Measurements from ENCODE around the gene DDAH1. TPM values are rescaled to one million over a fixed set of nuclear protein-coding genes. Genes with fewer than 3 reads are reported as not detected.
"Not testable (repeated sequence)": the region's sequence is repeated elsewhere in the genome, so short reads cannot be mapped to it uniquely, and the experiment has no call there.

The DDAH1 gene
- total RNA-seq, 2 experiments from 2014 or later, result 0.13 to 0.26 TPM

DNA sequence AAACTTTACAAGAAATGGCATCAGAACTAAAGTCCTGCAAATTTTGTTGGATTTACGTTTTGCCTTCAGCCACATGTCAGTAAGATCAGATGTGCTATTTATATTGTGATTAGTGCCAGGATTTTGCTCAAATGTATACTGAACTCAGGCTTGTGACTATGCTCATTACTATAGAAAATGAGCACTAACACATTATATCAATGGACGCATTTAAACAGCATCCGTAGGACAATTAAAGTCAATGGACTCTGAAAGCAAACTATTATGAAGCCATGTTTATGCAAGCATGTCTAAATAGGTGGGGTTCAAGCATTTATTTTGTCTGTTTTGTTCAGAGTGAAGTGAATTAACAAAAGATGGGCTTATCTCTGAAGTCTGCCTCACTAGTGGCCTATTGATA lies 20.6 kb upstream of the DDAH1 start:
- Mint-ChIP-seq H3K27me3 (ENCODE audit: low read depth) (peaks cover 18% of the 10 kb centered on the region), H3K9me3 (ENCODE audit: insufficient read depth) (no peaks in the 10 kb centered on the region), H3K4me1 (ENCODE audit: low read depth) (no peaks in the 10 kb centered on the region), H3K4me3 (no peak overlapping the region), H3K36me3 (ENCODE audit: low read depth) (no peaks in the 10 kb centered on the region), H3K27ac (no peak overlapping the region)
- no peak for ATAC-seq
- ChIA-PET CTCF (no interaction called here), POLR2A (no interaction called here)
- no peak for DNase-seq

DNA sequence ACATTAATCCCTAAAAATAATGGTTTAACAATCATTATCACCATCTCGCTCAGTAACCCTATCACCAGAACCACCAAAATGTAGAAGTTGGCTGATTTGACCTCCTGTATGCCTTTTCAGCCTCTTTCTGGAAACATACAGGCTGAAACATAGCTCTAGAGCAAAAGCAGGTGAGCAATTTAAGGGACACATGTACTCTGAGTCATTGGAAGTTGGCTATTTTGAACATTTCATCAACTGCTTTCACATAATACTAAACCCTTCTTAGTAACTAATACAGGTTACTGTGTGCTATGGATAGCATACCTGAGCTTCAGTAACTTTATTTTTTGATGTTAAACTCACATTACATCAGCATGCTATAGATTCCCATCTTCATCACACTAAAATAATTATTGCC lies 19.8 kb upstream of the DDAH1 start:
- DNase-seq, result no peak
- no peak overlapping the region for H3K4me3 Mint-ChIP-seq
- no peaks in the 10 kb centered on the region for H3K4me1 Mint-ChIP-seq (ENCODE audit: low read depth)
- no peaks in the 10 kb centered on the region for H3K9me3 Mint-ChIP-seq (ENCODE audit: insufficient read depth)
- ATAC-seq, result no peak
- peaks cover 14% of the 10 kb centered on the region for H3K27me3 Mint-ChIP-seq (ENCODE audit: low read depth)
- ChIA-PET CTCF (no interaction called here), POLR2A (no interaction called here)
- H3K36me3 Mint-ChIP-seq (ENCODE audit: low read depth), result no peaks in the 10 kb centered on the region
- H3K27ac Mint-ChIP-seq, result no peak overlapping the region

DNA sequence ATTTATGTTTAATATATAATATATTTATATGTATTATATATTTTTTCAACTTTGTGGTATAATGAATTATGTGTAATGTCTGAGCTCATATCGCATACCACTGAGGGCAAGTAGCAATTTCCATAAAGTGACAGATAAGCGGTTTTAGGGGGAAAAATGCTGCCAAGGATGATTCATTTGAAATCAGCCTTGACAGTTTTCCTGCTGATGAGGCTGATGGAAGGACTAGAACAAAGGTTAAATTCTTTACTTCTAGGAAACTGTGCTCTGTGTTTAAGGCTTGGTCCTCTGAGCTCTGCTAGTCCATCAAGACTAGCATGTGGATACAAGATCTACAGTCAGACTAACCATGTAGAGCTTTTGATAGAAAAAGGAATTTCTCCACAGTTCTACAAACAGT lies 19.3 kb upstream of the DDAH1 start:
- ChIA-PET CTCF (no interaction called here), POLR2A (no interaction called here)
- no peak overlapping the region for H3K27ac Mint-ChIP-seq
- no peaks in the 10 kb centered on the region for H3K36me3 Mint-ChIP-seq (ENCODE audit: low read depth)
- no peak overlapping the region for H3K4me3 Mint-ChIP-seq
- peaks cover 11% of the 10 kb centered on the region for H3K27me3 Mint-ChIP-seq (ENCODE audit: low read depth)
- H3K4me1 Mint-ChIP-seq (ENCODE audit: low read depth), result no peaks in the 10 kb centered on the region
- H3K9me3 Mint-ChIP-seq (ENCODE audit: insufficient read depth), result no peaks in the 10 kb centered on the region
- ATAC-seq (no peak), DNase-seq (no peak)

DNA sequence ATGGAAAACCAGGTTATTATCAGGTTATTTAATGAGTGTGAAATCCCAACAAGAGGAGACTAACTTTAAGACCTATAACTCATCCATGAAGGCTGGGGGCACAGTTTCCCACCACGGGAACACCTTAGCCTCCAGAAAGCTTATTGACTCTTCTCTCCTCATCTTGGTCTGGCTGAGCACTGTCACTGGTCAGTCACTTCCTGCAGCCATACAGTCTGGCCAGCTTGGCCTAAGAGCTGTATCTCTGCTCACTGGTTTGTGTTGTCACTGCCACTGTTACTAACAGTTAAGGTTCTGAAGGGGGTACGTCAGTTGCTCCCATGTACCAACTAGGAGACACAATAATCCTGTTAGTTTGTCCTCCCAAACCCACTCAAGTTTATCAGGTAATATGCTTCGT lies 16.7 kb upstream of the DDAH1 start:
- H3K9me3 Mint-ChIP-seq (ENCODE audit: insufficient read depth), result no peaks in the 10 kb centered on the region
- H3K4me1 Mint-ChIP-seq (ENCODE audit: low read depth), result no peaks in the 10 kb centered on the region
- no peak for ATAC-seq
- no peak overlapping the region for H3K27ac Mint-ChIP-seq
- H3K36me3 Mint-ChIP-seq (ENCODE audit: low read depth), result no peaks in the 10 kb centered on the region
- ChIA-PET CTCF (no interaction called here), POLR2A (no interaction called here)
- H3K27me3 Mint-ChIP-seq (ENCODE audit: low read depth), result peaks cover 10% of the 10 kb centered on the region
- H3K4me3 Mint-ChIP-seq, result no peak overlapping the region
- no peak for DNase-seq

DNA sequence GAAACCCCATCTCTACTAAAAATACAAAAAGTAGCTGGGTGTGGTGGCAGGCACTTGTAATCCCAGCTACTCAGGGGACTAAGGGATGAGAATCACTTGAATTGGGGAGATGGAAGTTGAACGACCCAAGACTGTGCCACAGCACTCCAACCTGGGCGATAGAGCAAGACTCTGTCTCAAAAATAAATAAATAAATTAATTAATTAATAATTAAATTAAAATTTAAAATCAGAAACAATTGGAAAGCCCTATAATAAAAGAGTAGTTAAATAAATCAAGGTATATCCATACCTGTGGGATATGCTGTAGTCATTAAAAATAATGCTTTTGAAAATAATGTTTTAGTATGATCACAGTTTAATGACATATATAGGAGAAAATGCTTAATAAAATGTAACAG lies 15.6 kb upstream of the DDAH1 start:
- no peaks in the 10 kb centered on the region for H3K4me1 Mint-ChIP-seq (ENCODE audit: low read depth)
- ChIA-PET CTCF (no interaction called here), POLR2A (no interaction called here)
- no peak overlapping the region for H3K4me3 Mint-ChIP-seq
- no peaks in the 10 kb centered on the region for H3K36me3 Mint-ChIP-seq (ENCODE audit: low read depth)
- H3K9me3 Mint-ChIP-seq (ENCODE audit: insufficient read depth), result no peaks in the 10 kb centered on the region
- DNase-seq (no peak), ATAC-seq (no peak)
- H3K27ac Mint-ChIP-seq, result no peak overlapping the region
- peaks cover 6% of the 10 kb centered on the region for H3K27me3 Mint-ChIP-seq (ENCODE audit: low read depth)

DNA sequence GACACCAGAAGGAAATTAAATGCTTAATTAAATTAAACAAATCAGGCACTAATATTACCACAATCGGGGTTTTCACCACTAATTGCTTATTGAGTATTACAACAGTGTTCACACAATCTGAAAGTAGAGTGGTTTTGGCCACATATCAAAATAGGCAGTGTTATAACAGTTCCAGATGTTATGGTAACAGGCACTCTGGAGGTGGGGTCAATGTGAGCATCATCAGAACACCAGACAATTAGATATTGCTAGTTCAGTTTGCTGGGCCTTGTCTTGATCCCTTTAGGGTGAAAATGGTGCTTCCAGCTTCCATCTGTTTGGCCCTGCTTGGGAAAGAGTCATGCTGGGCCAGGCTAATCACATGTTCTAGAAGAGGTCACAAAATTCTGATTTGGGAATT lies 14.5 kb upstream of the DDAH1 start:
- Mint-ChIP-seq H3K4me1 (ENCODE audit: low read depth) (no peaks in the 10 kb centered on the region), H3K9me3 (ENCODE audit: insufficient read depth) (no peaks in the 10 kb centered on the region), H3K27ac (no peak overlapping the region), H3K4me3 (no peak overlapping the region), H3K27me3 (ENCODE audit: low read depth) (peaks cover 6% of the 10 kb centered on the region), H3K36me3 (ENCODE audit: low read depth) (no peaks in the 10 kb centered on the region)
- DNase-seq (no peak), ATAC-seq (no peak)
- ChIA-PET POLR2A (no interaction called here), CTCF (no interaction called here)

DNA sequence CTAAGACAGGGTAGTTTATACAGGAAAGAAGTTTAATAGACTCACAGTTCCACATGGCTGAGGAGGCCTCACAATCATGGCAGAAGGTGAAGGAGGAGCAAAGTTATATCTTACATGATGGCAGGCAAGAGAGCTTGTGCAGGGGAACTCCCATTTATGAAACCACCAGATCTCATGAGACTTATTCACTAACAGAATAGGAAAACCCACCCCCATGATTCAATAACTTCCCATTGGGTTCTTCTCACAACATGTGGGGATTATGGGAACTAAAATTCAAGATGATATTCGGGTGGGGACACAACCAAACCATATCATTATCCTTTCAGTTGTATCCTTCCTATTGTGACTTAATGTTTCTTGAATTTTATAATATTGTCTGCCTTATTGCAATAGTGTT lies 13.4 kb upstream of the DDAH1 start:
- Mint-ChIP-seq H3K4me3 (no peak overlapping the region), H3K4me1 (ENCODE audit: low read depth) (no peaks in the 10 kb centered on the region), H3K27ac (no peak overlapping the region), H3K36me3 (ENCODE audit: low read depth) (no peaks in the 10 kb centered on the region), H3K9me3 (ENCODE audit: insufficient read depth) (no peaks in the 10 kb centered on the region), H3K27me3 (ENCODE audit: low read depth) (peaks cover 13% of the 10 kb centered on the region)
- CTCF ChIA-PET, result no interaction called here
- DNase-seq (no peak), ATAC-seq (no peak)
- POLR2A ChIA-PET, result no interaction called here

DNA sequence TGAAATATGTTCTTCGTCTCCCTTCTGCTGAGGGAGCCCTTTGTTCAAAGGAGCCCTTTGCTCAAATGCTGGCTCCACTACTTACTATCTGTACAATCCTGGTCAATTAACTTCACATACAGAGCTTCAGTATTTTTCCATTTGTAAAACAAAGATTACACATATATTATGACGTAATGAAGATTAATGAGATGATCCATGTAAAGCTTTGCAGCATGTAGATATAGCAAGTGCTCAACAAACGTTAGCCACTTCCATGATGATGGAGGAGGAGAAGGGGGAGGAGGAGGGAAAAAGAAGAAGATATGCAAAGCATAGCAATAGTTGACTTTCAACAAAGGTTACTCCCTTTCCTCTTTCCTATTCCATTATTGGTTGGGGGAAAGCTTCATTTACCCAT lies 10.1 kb upstream of the DDAH1 start:
- H3K9me3 Mint-ChIP-seq (ENCODE audit: insufficient read depth), result no peaks in the 10 kb centered on the region
- no peak for DNase-seq
- ATAC-seq, result no peak
- POLR2A ChIA-PET, result no interaction called here
- H3K4me1 Mint-ChIP-seq (ENCODE audit: low read depth), result no peaks in the 10 kb centered on the region
- no peak overlapping the region for H3K4me3 Mint-ChIP-seq
- H3K36me3 Mint-ChIP-seq (ENCODE audit: low read depth), result no peaks in the 10 kb centered on the region
- CTCF ChIA-PET, result no interaction called here
- H3K27ac Mint-ChIP-seq, result no peak overlapping the region
- peaks cover 19% of the 10 kb centered on the region for H3K27me3 Mint-ChIP-seq (ENCODE audit: low read depth)

DNA sequence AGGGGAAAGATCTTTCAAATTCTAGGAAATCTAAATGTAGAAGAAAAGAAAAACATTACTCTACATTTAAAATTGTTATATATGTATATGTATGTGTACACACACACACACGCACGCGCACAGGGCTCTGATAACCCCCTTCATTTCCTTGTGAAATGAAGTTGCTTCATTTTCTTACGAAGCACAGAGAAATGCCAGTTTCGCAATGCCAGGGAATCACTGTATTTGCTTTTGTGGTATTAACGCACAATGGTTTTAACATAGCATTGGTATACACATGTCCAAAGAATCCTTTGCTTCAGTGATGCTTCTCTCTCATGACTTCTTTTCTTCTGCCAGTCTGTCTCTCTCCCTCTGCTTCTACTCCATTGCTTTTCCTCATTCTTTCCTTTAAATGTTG lies 8.4 kb upstream of the DDAH1 start:
- Mint-ChIP-seq H3K27me3 (ENCODE audit: low read depth) (peaks cover 25% of the 10 kb centered on the region), H3K9me3 (ENCODE audit: insufficient read depth) (no peaks in the 10 kb centered on the region), H3K27ac (no peak overlapping the region), H3K4me3 (no peak overlapping the region), H3K36me3 (ENCODE audit: low read depth) (no peaks in the 10 kb centered on the region), H3K4me1 (ENCODE audit: low read depth) (no peaks in the 10 kb centered on the region)
- DNase-seq, result no peak
- CTCF ChIA-PET, result no interaction called here
- POLR2A ChIA-PET, result interaction anchor here (0.6 kb wide), 1 partner anchor 396 kb away, joined by 3 read pairs; no protein-coding TSS in a partner anchor
- ATAC-seq, result no peak

DNA sequence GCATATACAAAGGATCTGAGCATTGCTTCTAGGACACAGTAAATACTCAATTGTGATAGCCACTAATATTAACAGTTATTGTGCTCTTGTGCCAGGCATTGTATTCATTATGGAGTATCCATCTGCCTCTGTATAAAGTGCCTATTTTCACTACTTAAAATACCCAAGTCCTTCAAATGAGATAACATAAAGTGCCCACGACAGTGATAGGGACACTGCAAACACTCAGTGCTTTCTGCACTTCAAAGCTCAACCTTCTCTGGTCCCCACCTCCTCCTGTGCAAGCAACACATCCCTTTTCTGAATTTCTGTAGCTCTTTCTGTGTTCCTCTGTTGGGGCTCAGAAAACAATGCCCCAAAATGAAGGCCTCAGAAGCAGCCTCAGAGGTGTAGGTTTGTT lies 6.6 kb upstream of the DDAH1 start:
- POLR2A ChIA-PET, result no interaction called here
- no peak for DNase-seq

DNA sequence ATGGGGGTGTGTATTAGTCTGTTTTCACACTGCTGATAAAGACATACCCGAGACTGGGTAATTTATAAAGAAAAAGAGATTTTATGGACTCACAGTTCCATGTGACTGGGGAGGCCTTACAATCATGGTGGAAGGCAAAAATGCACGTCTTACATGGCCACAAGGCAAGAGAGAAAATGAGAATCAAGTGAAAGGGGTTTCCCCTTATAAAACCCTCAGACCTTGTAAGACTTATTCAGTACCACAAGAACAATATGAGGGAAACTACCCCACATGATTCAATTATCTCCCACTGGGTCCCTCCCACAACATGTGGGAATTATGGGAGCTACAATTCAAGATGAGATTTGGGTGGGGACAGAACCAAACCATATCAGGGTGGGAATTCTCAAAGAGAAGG lies 5.2 kb upstream of the DDAH1 start:
- POLR2A ChIA-PET; H3K4me1 Mint-ChIP-seq (ENCODE audit: low read depth); H3K27ac Mint-ChIP-seq; CTCF ChIA-PET; DNase-seq; ATAC-seq; H3K4me3 Mint-ChIP-seq; H3K9me3 Mint-ChIP-seq (ENCODE audit: insufficient read depth); H3K36me3 Mint-ChIP-seq (ENCODE audit: low read depth): not testable (repeated sequence)
- H3K27me3 Mint-ChIP-seq (ENCODE audit: low read depth), result peaks cover 41% of the 10 kb centered on the region

More for the DNA sequence above, 6.6 kb upstream of the DDAH1 start:
- CTCF ChIA-PET, result no interaction called here
- no peak overlapping the region for H3K27ac Mint-ChIP-seq
- no peaks in the 10 kb centered on the region for H3K9me3 Mint-ChIP-seq (ENCODE audit: insufficient read depth)
- H3K36me3 Mint-ChIP-seq (ENCODE audit: low read depth), result no peaks in the 10 kb centered on the region
- H3K4me1 Mint-ChIP-seq (ENCODE audit: low read depth), result no peaks in the 10 kb centered on the region
- H3K4me3 Mint-ChIP-seq, result no peak overlapping the region
- peaks cover 30% of the 10 kb centered on the region for H3K27me3 Mint-ChIP-seq (ENCODE audit: low read depth)
- no peak for ATAC-seq

DNA sequence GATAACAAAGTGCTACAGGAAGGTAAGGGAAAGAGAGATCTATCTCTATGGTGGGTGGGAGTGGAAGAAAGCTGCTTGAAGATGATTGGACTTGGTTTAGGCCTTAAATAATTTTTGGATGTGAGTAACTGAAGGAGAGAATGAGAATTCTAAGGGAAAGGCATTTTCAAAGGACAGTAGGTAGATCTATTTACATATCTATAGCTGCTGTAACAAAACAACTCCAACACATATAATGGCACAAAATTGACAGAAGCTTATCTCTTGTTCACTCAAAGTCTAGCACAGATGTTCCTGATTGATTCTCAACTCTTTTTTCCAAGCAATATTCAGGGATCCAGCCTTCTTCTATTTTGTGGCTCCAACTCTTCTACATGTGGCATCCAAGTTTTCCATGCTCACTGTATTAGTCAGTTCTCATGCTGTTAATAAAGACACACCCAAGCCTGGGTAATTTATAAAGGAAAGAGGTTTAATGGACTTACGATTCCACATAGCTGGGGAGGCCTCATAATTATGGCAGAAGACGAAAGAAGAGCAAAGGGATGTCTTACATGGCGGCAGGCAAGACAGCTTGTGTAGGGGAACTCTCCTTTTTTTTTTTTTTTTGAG lies 3.1 kb upstream of the DDAH1 start:
- CTCF ChIA-PET, result interaction anchor here (0.6 kb wide), 1 partner anchor 8 kb away, joined by 3 read pairs; no protein-coding TSS in a partner anchor
- ATAC-seq, result no peak

DNA sequence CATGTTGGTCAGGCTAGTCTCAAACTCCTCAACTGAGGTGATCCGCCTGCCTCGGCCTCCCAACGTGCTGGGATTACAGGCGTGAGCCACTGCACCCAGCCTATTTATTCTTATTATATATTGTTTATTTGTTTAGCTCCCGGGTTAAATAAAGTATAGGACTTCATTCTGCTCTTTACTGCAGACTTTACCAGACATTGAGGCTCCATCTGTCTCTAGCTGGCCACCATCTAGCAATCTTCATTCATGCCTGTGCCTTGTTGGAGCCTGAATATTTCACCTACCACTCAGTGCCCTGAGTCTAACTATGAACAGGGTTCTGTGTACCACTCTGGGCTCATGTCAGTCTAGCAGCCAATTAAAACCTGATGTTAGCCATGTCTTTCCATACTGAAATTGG lies 2.1 kb upstream of the DDAH1 start:
- Mint-ChIP-seq H3K4me1 (ENCODE audit: low read depth) (peaks cover 4% of the 10 kb centered on the region), H3K4me3 (no peak overlapping the region), H3K9me3 (ENCODE audit: insufficient read depth) (no peaks in the 10 kb centered on the region), H3K27me3 (ENCODE audit: low read depth) (peaks cover 57% of the 10 kb centered on the region), H3K36me3 (ENCODE audit: low read depth) (no peaks in the 10 kb centered on the region), H3K27ac (no peak overlapping the region)
- no peak for DNase-seq
- CTCF ChIA-PET, result no interaction called here
- POLR2A ChIA-PET, result no interaction called here
- ATAC-seq, result no peak

More for the DNA sequence above, 3.1 kb upstream of the DDAH1 start:
- POLR2A ChIA-PET, result no interaction called here
- H3K27me3 Mint-ChIP-seq (ENCODE audit: low read depth), result peaks cover 49% of the 10 kb centered on the region
- no peaks in the 10 kb centered on the region for H3K36me3 Mint-ChIP-seq (ENCODE audit: low read depth)
- H3K4me1 Mint-ChIP-seq (ENCODE audit: low read depth), result peaks cover 4% of the 10 kb centered on the region
- no peaks in the 10 kb centered on the region for H3K9me3 Mint-ChIP-seq (ENCODE audit: insufficient read depth)
- H3K27ac Mint-ChIP-seq, result no peak overlapping the region
- H3K4me3 Mint-ChIP-seq, result no peak overlapping the region
- no peak for DNase-seq

Measured in activated CD8-positive, alpha-beta T cell treated with anti-CD3 and anti-CD28 coated beads, Interleukin-2, amount 10 ng/mL, durations not matched to agents 7 days and 5 days (primary cell).